ENCODE measurements around the gene AFF2. TPM values are rescaled to one million over a fixed set of nuclear protein-coding genes. Genes with fewer than 3 reads are reported as not detected.

Gene AFF2
- total RNA-seq, 1 donor from 2014 or later, result 10.9 TPM

DNA sequence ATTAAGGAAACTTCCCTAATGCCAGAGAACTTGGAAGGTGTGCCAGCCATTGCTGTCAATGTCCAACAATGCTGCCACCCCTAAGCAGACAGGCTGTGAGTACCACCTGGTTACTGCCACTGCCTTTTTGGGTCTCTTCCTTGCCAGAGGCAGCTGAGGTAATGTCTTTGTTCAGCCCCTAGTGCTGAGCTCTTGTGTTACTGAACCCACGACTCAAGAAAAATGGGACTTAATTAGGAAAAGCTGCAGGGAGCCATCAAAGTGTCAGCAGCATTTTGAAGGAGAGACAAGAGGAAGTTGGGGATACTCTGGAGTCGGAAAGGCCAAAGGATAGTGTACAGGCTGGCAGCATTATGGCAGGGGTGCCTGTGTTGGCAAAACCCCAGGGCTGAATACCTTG lies 283.7 kb downstream of the AFF2 start:
- no peaks in the 10 kb centered on the region for H3K9me3 ChIP-seq
- no peaks in the 10 kb centered on the region for H3K36me3 ChIP-seq
- no peak for ATAC-seq
- H3K27me3 ChIP-seq (ENCODE audit: low read depth), result no peaks in the 10 kb centered on the region
- H3K4me3 ChIP-seq, result no peak overlapping the region
- no peak for TF ChIP-seq CTCF (IDR thresholded peaks at IDR 0.05)
- no peak for DNase-seq
- intact Hi-C loops (cut with DNase I), result no loop called here
- no peak overlapping the region for H3K27ac ChIP-seq
- no peaks in the 10 kb centered on the region for H3K4me1 ChIP-seq

DNA sequence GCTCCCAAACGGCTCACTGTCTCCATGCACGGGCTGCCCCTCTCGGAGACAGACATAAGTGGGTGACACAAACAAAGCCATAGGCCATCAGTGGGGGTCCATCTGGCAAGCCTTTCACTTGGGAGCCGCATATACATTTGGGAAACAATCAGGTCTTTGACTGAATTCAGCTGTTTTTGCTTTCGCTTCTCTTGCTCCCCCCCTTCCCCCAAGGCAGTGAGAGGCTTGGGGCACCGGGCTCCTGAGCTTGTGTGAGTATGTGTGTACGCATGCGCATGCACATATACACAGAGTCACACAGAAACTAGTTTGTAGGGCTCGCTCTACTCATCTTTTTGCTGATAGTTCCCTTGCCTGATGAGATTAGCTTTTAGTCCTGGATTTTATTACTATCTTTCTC lies 284.4 kb downstream of the AFF2 start:
- DNase-seq (no peak), ATAC-seq (no peak)
- H3K27me3 ChIP-seq (ENCODE audit: low read depth), result no peaks in the 10 kb centered on the region
- H3K9me3 ChIP-seq, result no peaks in the 10 kb centered on the region
- no peak overlapping the region for H3K27ac ChIP-seq
- intact Hi-C loops (cut with DNase I), result no loop called here
- TF ChIP-seq CTCF (IDR thresholded peaks at IDR 0.05), result no peak
- no peaks in the 10 kb centered on the region for H3K4me1 ChIP-seq
- H3K36me3 ChIP-seq, result no peaks in the 10 kb centered on the region
- no peak overlapping the region for H3K4me3 ChIP-seq

DNA sequence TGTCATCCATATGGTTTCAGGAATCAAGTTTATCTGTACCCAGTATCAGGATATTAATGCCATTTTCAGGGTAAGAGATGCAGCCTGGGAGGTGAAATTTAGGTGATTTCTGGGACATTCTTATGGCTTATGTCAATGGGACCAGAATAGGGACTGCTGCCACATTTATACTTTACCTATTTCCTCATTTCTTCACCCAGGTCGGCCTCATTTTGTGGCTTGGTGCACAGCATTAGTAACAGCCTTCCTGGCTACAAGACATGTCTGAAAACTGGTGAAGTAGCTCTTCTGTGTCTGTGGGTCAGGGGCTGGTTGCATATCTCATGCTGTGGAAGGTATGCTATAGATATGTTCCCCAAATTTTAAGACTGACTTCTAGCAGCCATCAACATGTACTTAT lies 284.8 kb downstream of the AFF2 start:
- DNase-seq (no peak), ATAC-seq (no peak)
- Histone ChIP-seq H3K36me3 (no peaks in the 10 kb centered on the region), H3K27ac (no peak overlapping the region), H3K9me3 (no peaks in the 10 kb centered on the region), H3K4me1 (no peaks in the 10 kb centered on the region), H3K4me3 (no peak overlapping the region), H3K27me3 (ENCODE audit: low read depth) (no peaks in the 10 kb centered on the region)
- no peak for TF ChIP-seq CTCF (IDR thresholded peaks at IDR 0.05)
- intact Hi-C loops (cut with DNase I), result no loop called here

DNA sequence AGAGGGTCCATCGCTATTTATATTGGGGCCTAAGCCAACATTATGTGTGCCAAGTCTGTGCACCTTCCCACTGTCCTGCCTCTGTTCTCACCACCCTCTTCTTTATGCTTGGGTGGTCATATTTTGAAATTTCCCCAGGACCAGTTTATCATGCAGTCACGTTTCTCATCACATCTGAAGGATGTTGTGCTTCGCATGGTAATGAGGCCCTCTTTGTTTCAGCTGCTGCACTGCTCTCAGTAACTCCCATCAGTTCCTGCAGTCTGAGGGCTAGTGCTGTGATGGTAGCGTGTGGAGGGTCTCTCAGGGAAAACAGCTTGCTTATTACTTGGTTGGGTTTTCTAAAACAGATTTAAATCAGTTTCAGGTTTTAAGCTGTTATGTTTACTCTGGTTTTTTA lies 288.0 kb downstream of the AFF2 start:
- Histone ChIP-seq H3K36me3 (no peaks in the 10 kb centered on the region), H3K9me3 (no peaks in the 10 kb centered on the region), H3K4me3 (no peak overlapping the region), H3K27me3 (ENCODE audit: low read depth) (no peaks in the 10 kb centered on the region), H3K4me1 (no peaks in the 10 kb centered on the region), H3K27ac (no peak overlapping the region)
- DNase-seq, result no peak
- intact Hi-C loops (cut with DNase I), result no loop called here
- no peak for TF ChIP-seq CTCF (IDR thresholded peaks at IDR 0.05)
- no peak for ATAC-seq

DNA sequence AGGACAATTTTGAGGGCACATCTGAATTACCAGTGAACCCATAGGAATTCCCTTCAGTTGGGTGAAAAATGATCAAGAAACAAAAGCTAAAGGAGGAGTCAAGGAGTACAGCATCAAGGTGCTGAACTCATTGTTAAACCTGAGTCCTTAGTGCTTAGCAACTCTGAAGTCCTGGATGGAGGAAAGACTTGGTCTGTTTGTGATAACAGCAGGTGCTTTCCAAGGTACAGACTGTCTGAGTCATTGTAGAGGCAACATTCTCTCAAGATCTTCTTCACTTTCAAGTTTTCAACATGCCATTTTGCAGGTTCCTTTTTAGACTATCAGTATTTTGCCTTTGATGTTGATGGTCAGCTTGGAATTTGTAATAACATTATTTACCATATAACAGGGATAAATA lies 293.9 kb downstream of the AFF2 start:
- intact Hi-C loops (cut with DNase I), result no loop called here
- no peaks in the 10 kb centered on the region for H3K4me1 ChIP-seq
- H3K27ac ChIP-seq, result no peak overlapping the region
- H3K27me3 ChIP-seq (ENCODE audit: low read depth), result no peaks in the 10 kb centered on the region
- DNase-seq (no peak), ATAC-seq (no peak)
- H3K9me3 ChIP-seq, result no peaks in the 10 kb centered on the region
- TF ChIP-seq CTCF (IDR thresholded peaks at IDR 0.05), result no peak
- no peaks in the 10 kb centered on the region for H3K36me3 ChIP-seq
- no peak overlapping the region for H3K4me3 ChIP-seq
